Peyer's patch (tissue), 4 donors: ENCODE results near the gene MMP3.
"Not testable (repeated sequence)": the region's sequence is repeated elsewhere in the genome, so short reads cannot be mapped to it uniquely, and the experiment has no call there.

Experiments used
- CTCF ChIP-seq, 6 experiments: fragments of 450-650 bp in 4 of 6; fragments of 200-600 bp in 2 of 6; sonication (generic) in 1 of 6; IDR thresholded peaks; one replicate each; pipeline ENCODE4 v1.5.1; 2017 to 2019; ENCODE audit warnings: antibody characterized with exemption in 6 of 6, mild to moderate bottlenecking in 3 of 6, moderate library complexity in 1 of 6
- POLR2A ChIP-seq, 2 donors: fragments of 450-650 bp; IDR thresholded peaks; one replicate each; pipeline ENCODE4 v1.5.1; 2017; ENCODE audit warnings: antibody characterized with exemption in 2 of 2, mild to moderate bottlenecking in 2 of 2, moderate library complexity in 2 of 2

GRCh38 chr11:102869354-102869964, 26.1 kb upstream of the MMP3 start:
- TF ChIP-seq CTCF, POLR2A (IDR thresholded peaks at IDR 0.05): not testable (repeated sequence)
